Right atrium auricular region (tissue), 2 donors: ENCODE measurements around the gene RPP40. TPM values are rescaled to one million over a fixed set of nuclear protein-coding genes. Genes with fewer than 3 reads are reported as not detected.

Experiments used
- DNase-seq: peaks from one replicate; pipeline ENCODE4 v3.0.0-alpha.2; 2019; ENCODE audit warnings: low spot score
- H3K27ac ChIP-seq, 2 donors: fragments of 200-600 bp; sonication (generic); 1 replicate in 1 of 2; 2 replicates in 1 of 2; pipeline ENCODE4 v1.5.1; 2016 to 2019
- H3K27me3 ChIP-seq, 2 donors: fragments of 200-600 bp; sonication (generic); one replicate each; pipeline versions ENCODE4 v1.5.1 to v1.6.0; 2017 to 2019
- H3K36me3 ChIP-seq: fragments of 200-600 bp; sonication (generic); one replicate; pipeline ENCODE4 v1.5.1; 2016
- H3K4me1 ChIP-seq, 2 donors: fragments of 200-600 bp; sonication (generic); one replicate each; pipeline versions ENCODE4 v1.5.1 to v1.6.0; 2017 to 2019
- H3K4me3 ChIP-seq, 2 donors: fragments of 200-600 bp; sonication (generic); 1 replicate in 1 of 2; 2 replicates in 1 of 2; pipeline ENCODE4 v1.5.1; 2017 to 2019; ENCODE audit warnings: mild to moderate bottlenecking in 1 of 2, moderate library complexity in 1 of 2
- H3K9me3 ChIP-seq, 2 donors: fragments of 200-600 bp; sonication (generic); one replicate each; pipeline ENCODE4 v1.5.1; 2019
- CTCF ChIP-seq, 2 donors: fragments of 200-600 bp; sonication (generic); IDR thresholded peaks; one replicate each; pipeline ENCODE4 v1.5.1; 2019; ENCODE audit warnings: antibody characterized with exemption in 2 of 2
- total RNA-seq, 2 donors: library from RNA; depleted of rRNA; stranded (reverse); fragments of >200 nt; gene quantifications; one replicate each; pipeline ENCODE4 v1.1.0, GENCODE V29; 2016

RPP40 gene, protein sequence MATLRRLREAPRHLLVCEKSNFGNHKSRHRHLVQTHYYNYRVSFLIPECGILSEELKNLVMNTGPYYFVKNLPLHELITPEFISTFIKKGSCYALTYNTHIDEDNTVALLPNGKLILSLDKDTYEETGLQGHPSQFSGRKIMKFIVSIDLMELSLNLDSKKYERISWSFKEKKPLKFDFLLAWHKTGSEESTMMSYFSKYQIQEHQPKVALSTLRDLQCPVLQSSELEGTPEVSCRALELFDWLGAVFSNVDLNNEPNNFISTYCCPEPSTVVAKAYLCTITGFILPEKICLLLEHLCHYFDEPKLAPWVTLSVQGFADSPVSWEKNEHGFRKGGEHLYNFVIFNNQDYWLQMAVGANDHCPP
- total RNA-seq = 1 to 10 TPM; 2.4 to 6.1 TPM

- Histone ChIP-seq H3K36me3 (peaks cover 8% of the 10 kb centered on the region), H3K4me3 (peak within 1 kb of the TSS; percentile 65 to 67), H3K27ac (peak within 1 kb of the TSS; percentile 88 to 89), H3K27me3 (no peaks in the 10 kb centered on the region), H3K4me1 (peaks cover 0 to 7% of the 10 kb centered on the region in 2 donors), H3K9me3 (no peaks in the 10 kb centered on the region)
- DNase-seq = peak; percentile 96
- peak; percentile 91 for TF ChIP-seq CTCF (IDR thresholded peaks at IDR 0.05)
Measured at GRCh38 chr6:5003604-5004372, at the start of gene RPP40. Gene RPP40, minus strand, starts transcription at chr6:5004037. Its CDS starts 35 bp downstream, at chr6:5004002.

DNA sequence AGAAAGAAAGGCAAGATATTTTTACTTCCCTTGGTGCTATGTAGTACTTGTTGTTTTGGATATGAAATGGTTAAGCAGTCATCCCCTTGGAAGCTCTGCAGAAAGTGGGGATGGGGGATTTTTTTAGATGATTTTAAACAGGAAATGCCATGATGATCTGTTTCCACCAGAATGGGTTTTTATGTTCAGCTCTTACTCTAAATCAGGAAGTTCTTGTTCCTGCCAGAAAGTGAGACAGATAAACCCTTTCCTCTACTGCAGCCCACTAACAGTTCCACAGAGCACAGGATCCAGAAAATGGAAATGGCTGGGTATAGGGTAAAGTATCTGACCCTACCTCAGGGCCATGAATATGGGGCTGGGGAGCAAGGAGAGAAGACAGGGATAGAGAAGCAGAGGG is 49.2 kb upstream of the RPP40 start:
- Histone ChIP-seq H3K36me3 (no peaks in the 10 kb centered on the region), H3K4me3 (no peak overlapping the region), H3K9me3 (peaks cover 0 to 17% of the 10 kb centered on the region in 2 donors), H3K4me1 (no peaks in the 10 kb centered on the region), H3K27me3 (no peaks in the 10 kb centered on the region), H3K27ac (no peak overlapping the region)
- TF ChIP-seq CTCF (IDR thresholded peaks at IDR 0.05) = no peak
- no peak for DNase-seq

GRCh38 chr6:5051394-5051793 is 47.6 kb upstream of the RPP40 start:
- H3K36me3 ChIP-seq = no peaks in the 10 kb centered on the region
- H3K27ac ChIP-seq = no peak overlapping the region
- DNase-seq = no peak
- H3K27me3 ChIP-seq = no peaks in the 10 kb centered on the region
- peaks cover 0 to 17% of the 10 kb centered on the region in 2 donors for H3K9me3 ChIP-seq
- no peak overlapping the region for H3K4me3 ChIP-seq
- TF ChIP-seq CTCF (IDR thresholded peaks at IDR 0.05) = no peak
- H3K4me1 ChIP-seq = no peaks in the 10 kb centered on the region

DNA sequence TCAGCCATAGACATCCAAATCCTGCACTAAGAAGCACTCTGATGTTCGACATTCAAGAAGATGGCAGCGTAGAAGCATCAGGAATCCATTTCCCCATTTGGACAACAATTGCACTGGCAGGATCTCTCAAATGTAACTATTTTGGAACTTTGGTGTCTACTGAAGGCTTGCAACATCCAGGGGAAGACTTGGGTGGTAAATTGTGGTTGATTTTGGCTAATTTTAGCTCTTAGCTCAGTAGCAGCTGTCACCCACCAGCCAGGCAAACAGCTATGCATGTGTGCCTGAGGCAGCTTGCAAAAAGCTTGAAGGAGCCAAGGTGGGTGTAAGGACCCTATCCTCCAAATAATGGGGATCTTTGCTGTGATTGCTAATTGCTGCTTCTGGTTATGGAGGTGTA is 46.2 kb upstream of the RPP40 start:
- Histone ChIP-seq H3K27me3 (no peaks in the 10 kb centered on the region), H3K36me3 (no peaks in the 10 kb centered on the region), H3K4me3 (no peak overlapping the region), H3K9me3 (peaks cover 0 to 17% of the 10 kb centered on the region in 2 donors), H3K27ac (no peak overlapping the region), H3K4me1 (no peaks in the 10 kb centered on the region)
- TF ChIP-seq CTCF (IDR thresholded peaks at IDR 0.05) = no peak
- no peak for DNase-seq

DNA sequence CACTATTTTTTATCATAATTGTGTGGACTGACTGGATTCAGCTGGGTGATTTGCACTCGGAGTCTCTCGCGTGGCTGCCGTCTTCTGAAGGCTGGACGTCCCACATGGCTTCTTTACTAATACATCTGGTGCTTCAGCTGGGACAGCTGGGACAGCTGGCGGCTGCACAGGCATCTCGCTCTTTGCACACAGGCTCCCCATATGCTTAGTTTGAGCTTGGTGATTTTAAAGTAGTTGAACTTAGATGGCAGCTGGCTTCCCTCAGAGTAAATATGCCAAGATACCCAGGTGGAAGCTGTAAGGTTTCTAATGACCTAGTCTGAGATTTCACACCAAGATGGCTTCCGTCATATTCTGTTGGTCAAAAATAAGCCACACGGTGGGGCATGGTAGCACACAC is 42.6 kb upstream of the RPP40 start:
- TF ChIP-seq CTCF (IDR thresholded peaks at IDR 0.05) = no peak
- Histone ChIP-seq H3K4me3 (no peak overlapping the region), H3K27me3 (no peaks in the 10 kb centered on the region), H3K27ac (no peak overlapping the region), H3K4me1 (no peaks in the 10 kb centered on the region), H3K36me3 (no peaks in the 10 kb centered on the region), H3K9me3 (peaks cover 0 to 10% of the 10 kb centered on the region in 2 donors)
- no peak for DNase-seq
